HFFc6 (cell line): ENCODE measurements around the gene SPIRE2. TPM values are rescaled to one million over a fixed set of nuclear protein-coding genes. Genes with fewer than 3 reads are reported as not detected.
A peak's percentile ranks its signal among the peaks of the same experiment; 100 is the strongest.
"Not testable (repeated sequence)": the region's sequence is repeated elsewhere in the genome, so short reads cannot be mapped to it uniquely, and the experiment has no call there.

ENCODE experiments used
- DNase-seq: peaks from one replicate; pipeline ENCODE4 v3.0.0-alpha.2; 2018
- H3K27ac Mint-ChIP-seq: 2 replicates; pipeline ENCODE4 v1.8.0; 2020; ENCODE audit warnings: mild to moderate bottlenecking, mixed read lengths
- H3K27me3 Mint-ChIP-seq: 2 replicates; pipeline ENCODE4 v1.8.0; 2021; ENCODE audit warnings: mild to moderate bottlenecking, moderate library complexity, mixed read lengths; ENCODE audit not compliant: insufficient read depth
- H3K36me3 Mint-ChIP-seq: 2 replicates; pipeline ENCODE4 v1.8.0; 2021; ENCODE audit warnings: low read depth, mixed read lengths
- H3K4me1 Mint-ChIP-seq: 2 replicates; pipeline ENCODE4 v1.8.0; 2020; ENCODE audit warnings: low read depth, mixed read lengths
- H3K4me3 Mint-ChIP-seq: 2 replicates; pipeline ENCODE4 v1.8.0; 2020; ENCODE audit warnings: mild to moderate bottlenecking, moderate library complexity, mixed read lengths
- H3K9me3 Mint-ChIP-seq: 2 replicates; pipeline ENCODE4 v1.8.0; 2020; ENCODE audit warnings: mild to moderate bottlenecking, mixed read lengths
- CTCF ChIP-seq: fragments of 200-600 bp; sonication (generic); IDR thresholded peaks from 2 replicates; pipeline ENCODE4 v1.5.0; 2021; ENCODE audit warnings: antibody characterized with exemption, mild to moderate bottlenecking
- total RNA-seq, 6 experiments: library from RNA; stranded (reverse); fragmentation: NEBNext Ultra II Directional; extraction: Animal tissue kit (Norgen Biotek cat#: 25700); gene quantifications; 2 replicates in 1 of 6; 3 replicates in 5 of 6; pipeline ENCODE4 v1.2.3, GENCODE V29; 2021

The SPIRE2 gene
- total RNA-seq, 6 experiments from 2014 or later: 1.5 to 2.5 (median 1.9) TPM

- Mint-ChIP-seq H3K4me1 (peaks cover 8% of the 10 kb centered on the region), H3K4me3 (no peak overlapping the region), H3K27ac (no peak overlapping the region), H3K27me3 (peaks cover 2% of the 10 kb centered on the region; the same call in 1 of the 2 replicates), H3K9me3 (peaks cover 8% of the 10 kb centered on the region; the same call in 1 of the 2 replicates), H3K36me3 (peaks cover 24% of the 10 kb centered on the region)
- no peak for DNase-seq
- no peak for TF ChIP-seq CTCF
Measured at GRCh38 chr16:89869911-89870310, 41.6 kb downstream of the SPIRE2 start.

- no peak for TF ChIP-seq CTCF
Measured at GRCh38 chr16:89870440-89870839, 42.2 kb downstream of the SPIRE2 start.

GRCh38 chr16:89871895-89872294 lies 43.6 kb downstream of the SPIRE2 start:
- no peak for DNase-seq
- Mint-ChIP-seq H3K36me3 (peaks cover 29% of the 10 kb centered on the region), H3K4me1 (peaks cover 8% of the 10 kb centered on the region), H3K9me3 (peaks cover 8% of the 10 kb centered on the region; the same call in 1 of the 2 replicates), H3K4me3 (no peak overlapping the region), H3K27ac (no peak overlapping the region), H3K27me3 (peaks cover 1% of the 10 kb centered on the region; the same call in 1 of the 2 replicates)
- no peak for TF ChIP-seq CTCF

More at GRCh38 chr16:89870440-89870839, 42.2 kb downstream of the SPIRE2 start:
- no peak overlapping the region for H3K27ac Mint-ChIP-seq
- H3K27me3 Mint-ChIP-seq: peaks cover 2% of the 10 kb centered on the region; the same call in 1 of the 2 replicates
- no peak for DNase-seq
- peaks cover 8% of the 10 kb centered on the region; the same call in 1 of the 2 replicates for H3K9me3 Mint-ChIP-seq
- H3K4me3 Mint-ChIP-seq: no peak overlapping the region
- H3K4me1 Mint-ChIP-seq: peaks cover 8% of the 10 kb centered on the region
- peaks cover 29% of the 10 kb centered on the region for H3K36me3 Mint-ChIP-seq

GRCh38 chr16:89873109-89873971 lies 45.1 kb downstream of the SPIRE2 start, which contains the start of gene TCF25:
TSS of gene TCF25 (plus strand) at chr16:89873592. CDS start at chr16:89873668, 76 bp downstream.
- Mint-ChIP-seq H3K27ac (peak within 1 kb of the TSS; percentile 98), H3K4me1 (peaks cover 8% of the 10 kb centered on the region), H3K9me3 (no peaks in the 10 kb centered on the region), H3K27me3 (no peaks in the 10 kb centered on the region), H3K4me3 (peak within 1 kb of the TSS; percentile 90), H3K36me3 (peaks cover 31% of the 10 kb centered on the region)
- TF ChIP-seq CTCF: 0 out of 2 replicates have a peak, but pooled peaks have one; percentile 9
- DNase-seq: peak; percentile 52

GRCh38 chr16:89873972-89874689 lies 45.9 kb downstream of the SPIRE2 start:
- Mint-ChIP-seq H3K27ac (peak overlapping the region; percentile 98), H3K4me1 (peaks cover 8% of the 10 kb centered on the region), H3K27me3 (no peaks in the 10 kb centered on the region), H3K4me3 (peak overlapping the region; percentile 90), H3K9me3 (no peaks in the 10 kb centered on the region), H3K36me3 (peaks cover 33% of the 10 kb centered on the region)
- peak; percentile 91 for DNase-seq
- TF ChIP-seq CTCF: no peak

- H3K9me3 Mint-ChIP-seq, H3K27me3 Mint-ChIP-seq, H3K4me3 Mint-ChIP-seq, DNase-seq, H3K27ac Mint-ChIP-seq: not testable (repeated sequence)
- Mint-ChIP-seq H3K36me3 (peaks cover 45% of the 10 kb centered on the region), H3K4me1 (peaks cover 13% of the 10 kb centered on the region)
Measured at GRCh38 chr16:89879123-89879522, 50.8 kb downstream of the SPIRE2 start.
